HEK293 (cell line): ENCODE data around the gene RNF227.

Source experiments
- CTCF ChIA-PET: fragments of 350-600 bp; formaldehyde crosslinking; extraction: SDS; loops from one replicate; lab custom pipeline; 2021; ENCODE audit warnings: antibody characterized with exemption; lab: Yijun Ruan, JAX
- POLR2A ChIA-PET: fragments of 300-600 bp; formaldehyde crosslinking; extraction: SDS; loops from one replicate; lab custom pipeline; 2020; ENCODE audit warnings: antibody characterized with exemption, inconsistent platforms; lab: Yijun Ruan, JAX
- H3K27ac ChIP-seq: fragments of 200-500 bp; sonication (Bioruptor generic); 2 replicates; pipeline ENCODE4 v1.5.1; 2014; ENCODE audit warnings: low read depth, low read length, control low read depth, inconsistent platforms; ENCODE audit errors: extremely low read depth
- H3K36me3 ChIP-seq, 2 experiments: fragments of 200-500 bp in 1 of 2; sonication (Bioruptor generic) in 1 of 2; 1 replicate in 1 of 2; 2 replicates in 1 of 2; pipeline ENCODE4 v1.5.1; 2014 to 2017; ENCODE audit warnings: inconsistent platforms in 2 of 2, low read length in 2 of 2; ENCODE audit not compliant: control insufficient read depth in 2 of 2, insufficient read depth in 1 of 2
- H3K4me1 ChIP-seq: fragments of 200-500 bp; sonication (Bioruptor generic); 2 replicates; pipeline ENCODE4 v1.5.1; 2014; ENCODE audit warnings: mild to moderate bottlenecking, low read length, inconsistent platforms; ENCODE audit not compliant: control insufficient read depth, insufficient read depth
- H3K4me3 ChIP-seq: 2 replicates; pipeline ENCODE4 v1.5.1; 2011; ENCODE audit warnings: low read depth, mild to moderate bottlenecking, control low read depth, low read length, moderate library complexity
- H3K9me3 ChIP-seq: fragments of 200-500 bp; sonication (Bioruptor generic); 2 replicates; pipeline ENCODE4 v1.5.1; 2014; ENCODE audit warnings: low read depth, low read length, inconsistent platforms; ENCODE audit not compliant: control insufficient read depth, insufficient read depth
- KLF1 ChIP-seq: fragments of 450-650 bp; formaldehyde crosslinking; IDR thresholded peaks from 2 replicates; pipeline ENCODE4 v1.5.1; 2016; ENCODE audit warnings: missing biosample characterization, missing genetic modification characterization
- KLF9 ChIP-seq: fragments of 450-650 bp; formaldehyde crosslinking; IDR thresholded peaks from 2 replicates; pipeline ENCODE4 v1.5.1; 2016; ENCODE audit warnings: missing biosample characterization, missing genetic modification characterization, low read depth
- PRDM1 ChIP-seq: fragments of 450-650 bp; formaldehyde crosslinking; IDR thresholded peaks from 2 replicates; pipeline ENCODE4; 2016; ENCODE audit warnings: missing biosample characterization, missing genetic modification characterization
- REPIN1 ChIP-seq: fragments of 450-650 bp; formaldehyde crosslinking; IDR thresholded peaks from 2 replicates; pipeline ENCODE4 v1.5.1; 2017; ENCODE audit warnings: missing biosample characterization, missing genetic modification characterization, low read depth
- REST ChIP-seq: fragments of 450-650 bp; formaldehyde crosslinking; IDR thresholded peaks from 2 replicates; pipeline ENCODE4 v1.5.1; 2016; ENCODE audit warnings: missing biosample characterization, missing genetic modification characterization
- SP3 ChIP-seq: fragments of 450-650 bp; formaldehyde crosslinking; IDR thresholded peaks from 2 replicates; pipeline ENCODE4 v1.5.1; 2016; ENCODE audit warnings: missing biosample characterization, missing genetic modification characterization
- WT1 ChIP-seq: fragments of 450-650 bp; formaldehyde crosslinking; IDR thresholded peaks from 2 replicates; pipeline ENCODE4 v1.5.1; 2016; ENCODE audit warnings: missing biosample characterization, missing genetic modification characterization
- ZBTB17 ChIP-seq: fragments of 450-650 bp; formaldehyde crosslinking; IDR thresholded peaks from 2 replicates; pipeline ENCODE4 v1.5.1; 2016; ENCODE audit warnings: missing biosample characterization, missing genetic modification characterization
- ZBTB20 ChIP-seq: fragments of 450-650 bp; formaldehyde crosslinking; IDR thresholded peaks from 2 replicates; pipeline ENCODE4 v1.5.1; 2016; ENCODE audit warnings: missing biosample characterization, missing genetic modification characterization
- ZBTB26 ChIP-seq: fragments of 450-650 bp; formaldehyde crosslinking; optimal IDR thresholded peaks from 2 replicates; pipeline ENCODE3; 2016; ENCODE audit warnings: missing biosample characterization, mild to moderate bottlenecking, missing genetic modification characterization
- ZBTB7A ChIP-seq: fragments of 450-650 bp; formaldehyde crosslinking; IDR thresholded peaks from 2 replicates; pipeline ENCODE4 v1.5.1; 2016; ENCODE audit warnings: low read depth, missing biosample characterization, missing genetic modification characterization
- ZNF121 ChIP-seq: fragments of 450-650 bp; formaldehyde crosslinking; IDR thresholded peaks from 2 replicates; pipeline ENCODE4 v1.5.1; 2016; ENCODE audit warnings: missing biosample characterization, missing genetic modification characterization
- ZNF18 ChIP-seq: fragments of 450-650 bp; formaldehyde crosslinking; IDR thresholded peaks from 2 replicates; pipeline ENCODE4 v1.5.1; 2016; ENCODE audit warnings: missing biosample characterization, missing genetic modification characterization
- ZNF19 ChIP-seq: fragments of 450-650 bp; formaldehyde crosslinking; IDR thresholded peaks from 2 replicates; pipeline ENCODE4; 2016; ENCODE audit warnings: missing biosample characterization, missing genetic modification characterization, low read depth
- ZNF280C ChIP-seq: fragments of 450-650 bp; formaldehyde crosslinking; IDR thresholded peaks from 2 replicates; pipeline ENCODE4 v1.5.1; 2016; ENCODE audit warnings: missing biosample characterization, missing genetic modification characterization
- ZNF350 ChIP-seq: fragments of 450-650 bp; formaldehyde crosslinking; IDR thresholded peaks from 2 replicates; pipeline ENCODE4 v1.5.0; 2017; ENCODE audit warnings: missing biosample characterization, mild to moderate bottlenecking, missing genetic modification characterization
- ZNF449 ChIP-seq: fragments of 450-650 bp; formaldehyde crosslinking; IDR thresholded peaks from 2 replicates; pipeline ENCODE4 v1.5.1; 2017; ENCODE audit warnings: missing biosample characterization, mild to moderate bottlenecking, missing genetic modification characterization, moderate library complexity
- ZNF488 ChIP-seq: fragments of 450-650 bp; formaldehyde crosslinking; IDR thresholded peaks from 2 replicates; pipeline ENCODE4 v1.5.1; 2016; ENCODE audit warnings: missing biosample characterization, missing genetic modification characterization
- ZNF501 ChIP-seq: fragments of 450-650 bp; formaldehyde crosslinking; IDR thresholded peaks from 2 replicates; pipeline ENCODE4 v1.5.1; 2016; ENCODE audit warnings: missing biosample characterization, missing genetic modification characterization
- ZNF544 ChIP-seq: fragments of 450-650 bp; formaldehyde crosslinking; IDR thresholded peaks from 2 replicates; pipeline ENCODE4 v1.5.0; 2017; ENCODE audit warnings: missing biosample characterization, missing genetic modification characterization
- ZNF548 ChIP-seq: fragments of 450-650 bp; formaldehyde crosslinking; IDR thresholded peaks from 2 replicates; pipeline ENCODE4 v1.5.1; 2016; ENCODE audit warnings: missing biosample characterization, missing genetic modification characterization
- ZNF560 ChIP-seq: fragments of 450-650 bp; formaldehyde crosslinking; IDR thresholded peaks from 2 replicates; pipeline ENCODE4 v1.5.1; 2017; ENCODE audit warnings: missing biosample characterization, missing genetic modification characterization, borderline replicate concordance
- ZNF707 ChIP-seq: fragments of 450-650 bp; formaldehyde crosslinking; IDR thresholded peaks from 2 replicates; pipeline ENCODE4 v1.5.1; 2016; ENCODE audit warnings: missing biosample characterization, missing genetic modification characterization
- ZNF777 ChIP-seq: fragments of 450-650 bp; formaldehyde crosslinking; IDR thresholded peaks from 2 replicates; pipeline ENCODE4 v1.5.1; 2017; ENCODE audit warnings: missing biosample characterization, missing genetic modification characterization, borderline replicate concordance
- ZNF785 ChIP-seq: fragments of 450-650 bp; formaldehyde crosslinking; IDR thresholded peaks from 2 replicates; pipeline ENCODE4 v1.5.1; 2016; ENCODE audit warnings: missing biosample characterization, missing genetic modification characterization
- ZSCAN16 ChIP-seq: fragments of 450-650 bp; formaldehyde crosslinking; IDR thresholded peaks from 2 replicates; pipeline ENCODE4 v1.5.1; 2016; ENCODE audit warnings: missing biosample characterization, missing genetic modification characterization
- ZSCAN18 ChIP-seq: fragments of 450-650 bp; formaldehyde crosslinking; IDR thresholded peaks from 2 replicates; pipeline ENCODE4 v1.5.1; 2016; ENCODE audit warnings: missing biosample characterization, missing genetic modification characterization

RNF227 gene

GRCh38 chr17:7932949-7933348 is 16.9 kb upstream of the RNF227 start:
- peaks cover 33 to 61% of the 10 kb centered on the region in 2 experiments for H3K36me3 ChIP-seq
- peaks cover 5% of the 10 kb centered on the region; the same call in 1 of the 2 replicates for H3K4me1 ChIP-seq
- ChIA-PET POLR2A (interaction anchor here (0.6 to 5.3 kb wide), 16 partner anchors 10 to 529 kb away, joined by 3 to 66 read pairs (median 5); partner anchors contain the start of genes NAA38, RNF227 and TMEM256), CTCF (interaction anchor here (0.6 to 2.4 kb wide), 21 partner anchors 16 to 301 kb away, joined by 3 to 36 read pairs (median 5); partner anchors contain the start of genes NAA38 and RNF227)
- H3K9me3 ChIP-seq, result no peaks in the 10 kb centered on the region
- peak overlapping the region; percentile 93 for H3K4me3 ChIP-seq
- H3K27ac ChIP-seq, result peak overlapping the region; percentile 57; the same call in 1 of the 2 replicates
- no peak for TF ChIP-seq KLF1 (tag by site-specific recombination)
- no peak for TF ChIP-seq ZNF560 (tag by site-specific recombination)
- no peak for TF ChIP-seq ZNF785
- no peak for TF ChIP-seq ZNF350 (tag by site-specific recombination)
- no peak for TF ChIP-seq ZNF707 (tag by site-specific recombination)
- TF ChIP-seq ZNF548 (tag by site-specific recombination), result no peak
- no peak for TF ChIP-seq ZNF121 (tag by site-specific recombination)
- TF ChIP-seq REPIN1 (tag by site-specific recombination), result no peak
- no peak for TF ChIP-seq WT1 (tag by site-specific recombination)
- no peak for TF ChIP-seq PRDM1
- TF ChIP-seq REST (tag by site-specific recombination), result no peak
- no peak for TF ChIP-seq ZNF280C (tag by site-specific recombination)
- TF ChIP-seq ZSCAN16 (tag by site-specific recombination), result no peak
- no peak for TF ChIP-seq ZNF501 (tag by site-specific recombination)
- no peak for TF ChIP-seq ZBTB26 (tag by site-specific recombination)
- no peak; the same call in 1 of the 2 replicates for TF ChIP-seq ZBTB17 (tag by site-specific recombination)
- TF ChIP-seq ZNF777 (tag by site-specific recombination), result no peak
- TF ChIP-seq ZNF544 (tag by site-specific recombination), result no peak
- TF ChIP-seq SP3, result no peak
- TF ChIP-seq ZBTB20, result 0 out of 2 replicates have a peak, but pooled peaks have one; percentile 17
- no peak for TF ChIP-seq KLF9 (tag by site-specific recombination)
- no peak for TF ChIP-seq ZBTB7A
- no peak for TF ChIP-seq ZNF18 (tag by site-specific recombination)
- no peak for TF ChIP-seq ZNF488 (tag by site-specific recombination)
- no peak for TF ChIP-seq ZNF19 (tag by site-specific recombination)
- TF ChIP-seq ZSCAN18 (tag by site-specific recombination), result no peak
- TF ChIP-seq ZNF449 (tag by site-specific recombination), result no peak
